Left lung (tissue), 10 donors: ENCODE measurements around the gene GPR176. TPM values are rescaled to one million over a fixed set of nuclear protein-coding genes. Genes with fewer than 3 reads are reported as not detected.
A peak's percentile ranks its signal among the peaks of the same experiment; 100 is the strongest.

ENCODE experiments used
- ATAC-seq: fragments of 200-7000 bp; cut with Tn5 transposase; one replicate; pipeline ENCODE4 v1.9.1; 2020; ENCODE audit warnings: moderate library complexity
- DNase-seq, 4 donors: peaks; one replicate each; pipeline ENCODE4 v3.0.0-alpha.2; 2013 to 2020
- H3K27ac ChIP-seq, 2 donors: fragments of 200-600 bp; sonication (generic) in 1 of 2; one replicate each; pipeline versions ENCODE4 v1.5.0 to v1.8.0; 2020 to 2021
- H3K27me3 ChIP-seq, 2 donors: fragments of 200-600 bp; sonication (generic) in 1 of 2; one replicate each; pipeline versions ENCODE4 v1.5.0 to v1.8.0; 2020 to 2021
- H3K36me3 ChIP-seq, 2 donors: fragments of 200-600 bp; sonication (generic) in 1 of 2; one replicate each; pipeline versions ENCODE4 v1.5.0 to v1.8.0; 2020 to 2021
- H3K4me1 ChIP-seq, 2 donors: fragments of 200-600 bp; one replicate each; pipeline ENCODE4 v1.8.0; 2021
- H3K4me3 ChIP-seq, 2 donors: fragments of 200-600 bp; sonication (generic) in 1 of 2; one replicate each; pipeline versions ENCODE4 v1.5.0 to v1.8.0; 2020 to 2021; ENCODE audit warnings: mild to moderate bottlenecking in 1 of 2
- H3K9me3 ChIP-seq, 2 donors: fragments of 200-600 bp; sonication (generic) in 1 of 2; one replicate each; pipeline versions ENCODE4 v1.5.0 to v1.8.0; 2020 to 2021
- CTCF ChIP-seq, 2 donors: fragments of 200-600 bp; sonication (generic) in 1 of 2; IDR thresholded peaks; one replicate each; pipeline versions ENCODE4 v1.5.0 to v1.8.0; 2021; ENCODE audit warnings: antibody characterized with exemption in 2 of 2
- intact Hi-C, 2 donors: fragments of 100-400 bp; cut with DNase I; formaldehyde crosslinking; loops; one replicate each; pipeline versions ENCODE4 v1.11.2 to v1.14.2; 2022
- polyA plus RNA-seq, 6 donors: library from polyadenylated mRNA; unstranded; fragments of 120-200 nt; gene quantifications; one replicate each; pipeline ENCODE4 v1.2.1, GENCODE V29; 2013; ENCODE audit not compliant: insufficient read length in 6 of 6
- total RNA-seq, 2 donors: library from RNA; stranded (reverse); fragmentation: NEBNext Ultra II Directional; extraction: Animal tissue kit (Norgen Biotek cat#: 25700); gene quantifications; one replicate each; pipeline ENCODE4 v1.2.1, GENCODE V29; 2021
- donor health status: DM: no; HTN: yes; CAD: no.
- donor health status: DM: no; HTN: no; CAD: no.

GPR176 gene
- total and polyA plus RNA-seq, 8 donors = 2.6 to 6.6 (median 4.0) TPM

- Histone ChIP-seq H3K27me3 (no peaks in the 10 kb centered on the region), H3K4me3 (no peak overlapping the region), H3K4me1 (no peaks in the 10 kb centered on the region), H3K9me3 (no peaks in the 10 kb centered on the region), H3K27ac (no peak overlapping the region), H3K36me3 (no peaks in the 10 kb centered on the region)
- TF ChIP-seq CTCF (IDR thresholded peaks at IDR 0.05) = no peak
- intact Hi-C loops = no loop called here
- DNase-seq = no peak
- ATAC-seq = no peak
Measured at GRCh38 chr15:39857132-39857531, 62.9 kb downstream of the GPR176 start.

GRCh38 chr15:39856357-39856756, 63.7 kb downstream of the GPR176 start:
- no peaks in the 10 kb centered on the region for H3K9me3 ChIP-seq
- H3K27me3 ChIP-seq = no peaks in the 10 kb centered on the region
- no peaks in the 10 kb centered on the region for H3K36me3 ChIP-seq
- intact Hi-C loops = no loop called here
- no peak overlapping the region for H3K4me3 ChIP-seq
- peaks cover 0 to 3% of the 10 kb centered on the region in 2 donors for H3K4me1 ChIP-seq
- TF ChIP-seq CTCF (IDR thresholded peaks at IDR 0.05) = no peak
- DNase-seq (no peak), ATAC-seq (no peak)
- no peak overlapping the region for H3K27ac ChIP-seq

GRCh38 chr15:39855400-39855799, 64.7 kb downstream of the GPR176 start:
- TF ChIP-seq CTCF (IDR thresholded peaks at IDR 0.05) = no peak
- ATAC-seq (no peak), DNase-seq (no peak)
- Histone ChIP-seq H3K27me3 (no peaks in the 10 kb centered on the region), H3K4me1 (peaks cover 0 to 3% of the 10 kb centered on the region in 2 donors), H3K36me3 (no peaks in the 10 kb centered on the region), H3K27ac (no peak overlapping the region), H3K4me3 (no peak overlapping the region), H3K9me3 (no peaks in the 10 kb centered on the region)
- intact Hi-C loops = no loop called here

- no peak for ATAC-seq
- intact Hi-C loops = no loop called here
Measured at GRCh38 chr15:39854161-39854560, 65.9 kb downstream of the GPR176 start.

GRCh38 chr15:39852250-39852649, 67.8 kb downstream of the GPR176 start:
- no peak overlapping the region for H3K4me3 ChIP-seq
- DNase-seq (no peak), ATAC-seq (peak; percentile 57)
- peak overlapping the region in 1 of 2 donors; percentile 43 for H3K27ac ChIP-seq
- no peaks in the 10 kb centered on the region for H3K36me3 ChIP-seq
- intact Hi-C loops = no loop called here
- TF ChIP-seq CTCF (IDR thresholded peaks at IDR 0.05) = no peak
- no peaks in the 10 kb centered on the region for H3K27me3 ChIP-seq
- peaks cover 0 to 3% of the 10 kb centered on the region in 2 donors for H3K4me1 ChIP-seq
- H3K9me3 ChIP-seq = no peaks in the 10 kb centered on the region

More at GRCh38 chr15:39854161-39854560, 65.9 kb downstream of the GPR176 start:
- no peak for TF ChIP-seq CTCF (IDR thresholded peaks at IDR 0.05)
- H3K36me3 ChIP-seq = no peaks in the 10 kb centered on the region
- H3K4me3 ChIP-seq = no peak overlapping the region
- H3K27me3 ChIP-seq = no peaks in the 10 kb centered on the region
- DNase-seq = no peak
- H3K27ac ChIP-seq = no peak overlapping the region
- H3K9me3 ChIP-seq = no peaks in the 10 kb centered on the region
- H3K4me1 ChIP-seq = peaks cover 0 to 3% of the 10 kb centered on the region in 2 donors
